Fibroblast of the conjunctiva (primary cell): ENCODE data around the gene ATF6B.

Experiments used
- DNase-seq: peaks from one replicate; pipeline ENCODE4 v3.0.0-alpha.2; 2010; ENCODE audit warnings: low read depth

The ATF6B gene

GRCh38 chr6:32127717-32128592 is at the start of gene ATF6B:
TSS of gene ATF6B (minus strand) at chr6:32128246. CDS start at chr6:32128207, 39 bp downstream.
- peak; percentile 100 for DNase-seq

GRCh38 chr6:32177183-32177787 is 49.2 kb upstream of the ATF6B start:
- DNase-seq, result no peak

- peak; percentile 30 for DNase-seq
Observed at GRCh38 chr6:32176476-32177182, 48.6 kb upstream of the ATF6B start.

- peak; percentile 95 for DNase-seq
Observed at GRCh38 chr6:32175711-32176475, 47.8 kb upstream of the ATF6B start, which contains the start of gene AGPAT1. TSS of gene AGPAT1 (minus strand) at chr6:32176084. CDS start at chr6:32171496, 4,588 bp downstream.

- no peak for DNase-seq
Observed at GRCh38 chr6:32175322-32175710, 47.3 kb upstream of the ATF6B start.

- no peak for DNase-seq
Observed at GRCh38 chr6:32174416-32174815, 46.4 kb upstream of the ATF6B start.

- no peak for DNase-seq
Observed at GRCh38 chr6:32173051-32173727, 45.1 kb upstream of the ATF6B start.

- no peak for DNase-seq
Observed at GRCh38 chr6:32171234-32171633, 43.2 kb upstream of the ATF6B start.

GRCh38 chr6:32170294-32170693 is 42.2 kb upstream of the ATF6B start:
- no peak for DNase-seq

- DNase-seq, result no peak
Observed at GRCh38 chr6:32168807-32169591, 41.0 kb upstream of the ATF6B start.

GRCh38 chr6:32168350-32168749 is 40.3 kb upstream of the ATF6B start:
- DNase-seq, result no peak

- DNase-seq, result no peak
Observed at GRCh38 chr6:32167761-32168262, 39.8 kb upstream of the ATF6B start.

- DNase-seq, result no peak
Observed at GRCh38 chr6:32167154-32167760, 39.2 kb upstream of the ATF6B start.

- DNase-seq, result no peak
Observed at GRCh38 chr6:32166411-32167061, 38.5 kb upstream of the ATF6B start.

GRCh38 chr6:32164295-32164694 is 36.2 kb upstream of the ATF6B start, which contains the start of gene EGFL8:
TSS of gene EGFL8 (plus strand) at chr6:32164595. CDS start at chr6:32166166, 1,571 bp downstream.
- DNase-seq, result no peak

GRCh38 chr6:32163559-32164258 is 35.7 kb upstream of the ATF6B start:
- DNase-seq, result no peak

- DNase-seq, result no peak
Observed at GRCh38 chr6:32158052-32158451, 30.0 kb upstream of the ATF6B start.

GRCh38 chr6:32156891-32157290 is 28.8 kb upstream of the ATF6B start:
- DNase-seq, result no peak
